Raji (cell line): ENCODE measurements around the gene AADACL4.

Source experiments
- POLR2A ChIP-seq: IDR thresholded peaks from 2 replicates; pipeline ENCODE4 v1.6.1; 2011; ENCODE audit warnings: low read depth, low read length, control low read depth; ENCODE audit not compliant: insufficient read depth

Gene AADACL4

GRCh38 chr1:12643785-12644184 lies at the start of gene AADACL4:
TSS of gene AADACL4 (plus strand) at chr1:12644085. CDS start at chr1:12644547, 462 bp downstream.
- no peak for TF ChIP-seq POLR2A

GRCh38 chr1:12594490-12594889 lies 49.4 kb upstream of the AADACL4 start:
- TF ChIP-seq POLR2A, result no peak

GRCh38 chr1:12594966-12595756 lies 48.7 kb upstream of the AADACL4 start:
- TF ChIP-seq POLR2A, result no peak

GRCh38 chr1:12595757-12596006 lies 48.2 kb upstream of the AADACL4 start:
- no peak for TF ChIP-seq POLR2A

- TF ChIP-seq POLR2A, result no peak
Observed at GRCh38 chr1:12596007-12596821, 47.7 kb upstream of the AADACL4 start.

GRCh38 chr1:12597792-12598191 lies 46.1 kb upstream of the AADACL4 start:
- TF ChIP-seq POLR2A, result no peak

- no peak for TF ChIP-seq POLR2A
Observed at GRCh38 chr1:12598974-12599373, 44.9 kb upstream of the AADACL4 start.

GRCh38 chr1:12599657-12600056 lies 44.2 kb upstream of the AADACL4 start:
- TF ChIP-seq POLR2A, result no peak

GRCh38 chr1:12600335-12600734 lies 43.5 kb upstream of the AADACL4 start:
- no peak for TF ChIP-seq POLR2A

GRCh38 chr1:12600880-12601633 lies 42.8 kb upstream of the AADACL4 start:
- TF ChIP-seq POLR2A, result no peak

- TF ChIP-seq POLR2A, result no peak
Observed at GRCh38 chr1:12601700-12602658, 41.9 kb upstream of the AADACL4 start.

GRCh38 chr1:12602659-12603024 lies 41.2 kb upstream of the AADACL4 start:
- TF ChIP-seq POLR2A, result no peak

- TF ChIP-seq POLR2A, result no peak
Observed at GRCh38 chr1:12603224-12603623, 40.7 kb upstream of the AADACL4 start.

GRCh38 chr1:12604114-12604874 lies 39.6 kb upstream of the AADACL4 start:
- TF ChIP-seq POLR2A, result no peak

- no peak for TF ChIP-seq POLR2A
Observed at GRCh38 chr1:12604986-12605385, 38.9 kb upstream of the AADACL4 start.

GRCh38 chr1:12607263-12607662 lies 36.6 kb upstream of the AADACL4 start:
- TF ChIP-seq POLR2A, result no peak
